Hepatocyte (in vitro differentiated cells): ENCODE measurements around the gene CTLA4.

Source experiments
- EZH2 ChIP-seq: fragments of 200-600 bp; sonication (generic); IDR thresholded peaks from 2 replicates; pipeline ENCODE4 v1.6.1; 2016; ENCODE audit warnings: antibody characterized with exemption, mild to moderate bottlenecking, borderline replicate concordance
- EZH2phosphoT487 ChIP-seq: fragments of 200-600 bp; sonication (generic); IDR thresholded peaks from one replicate; pipeline ENCODE4 v1.6.1; 2018; ENCODE audit warnings: antibody characterized with exemption, mild to moderate bottlenecking, low read depth, moderate library complexity; ENCODE audit not compliant: unreplicated experiment, severe bottlenecking
- TF ChIP-seq, protein P1 (sequence below): fragments of 200-600 bp; sonication (generic); IDR thresholded peaks from 2 replicates; pipeline ENCODE4 v1.5.1; 2016; ENCODE audit warnings: antibody characterized with exemption, mild to moderate bottlenecking; ENCODE audit not compliant: poor library complexity

DNA sequence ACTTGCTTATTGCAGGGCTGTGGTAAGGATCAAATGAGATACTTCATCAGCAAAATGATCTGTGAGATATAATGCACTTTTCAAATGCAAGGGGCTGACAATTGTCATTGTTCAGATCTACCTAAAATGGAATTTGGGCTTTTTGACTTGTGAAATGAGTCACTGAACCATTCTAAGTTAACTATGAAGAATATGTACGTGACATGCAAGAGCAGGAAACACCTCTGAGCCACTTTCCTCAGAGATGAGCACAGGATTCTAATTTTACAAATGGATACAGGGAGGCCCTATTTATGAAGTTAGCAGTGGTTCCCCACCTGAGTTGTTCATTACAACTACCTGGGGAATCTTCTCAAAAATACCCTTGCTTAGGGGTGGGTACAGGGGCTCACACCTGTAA, 26.7 kb downstream of the CTLA4 start:
- TF ChIP-seq, protein P1, sequence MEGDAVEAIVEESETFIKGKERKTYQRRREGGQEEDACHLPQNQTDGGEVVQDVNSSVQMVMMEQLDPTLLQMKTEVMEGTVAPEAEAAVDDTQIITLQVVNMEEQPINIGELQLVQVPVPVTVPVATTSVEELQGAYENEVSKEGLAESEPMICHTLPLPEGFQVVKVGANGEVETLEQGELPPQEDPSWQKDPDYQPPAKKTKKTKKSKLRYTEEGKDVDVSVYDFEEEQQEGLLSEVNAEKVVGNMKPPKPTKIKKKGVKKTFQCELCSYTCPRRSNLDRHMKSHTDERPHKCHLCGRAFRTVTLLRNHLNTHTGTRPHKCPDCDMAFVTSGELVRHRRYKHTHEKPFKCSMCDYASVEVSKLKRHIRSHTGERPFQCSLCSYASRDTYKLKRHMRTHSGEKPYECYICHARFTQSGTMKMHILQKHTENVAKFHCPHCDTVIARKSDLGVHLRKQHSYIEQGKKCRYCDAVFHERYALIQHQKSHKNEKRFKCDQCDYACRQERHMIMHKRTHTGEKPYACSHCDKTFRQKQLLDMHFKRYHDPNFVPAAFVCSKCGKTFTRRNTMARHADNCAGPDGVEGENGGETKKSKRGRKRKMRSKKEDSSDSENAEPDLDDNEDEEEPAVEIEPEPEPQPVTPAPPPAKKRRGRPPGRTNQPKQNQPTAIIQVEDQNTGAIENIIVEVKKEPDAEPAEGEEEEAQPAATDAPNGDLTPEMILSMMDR, result no peak
- no peak for TF ChIP-seq EZH2
- TF ChIP-seq EZH2phosphoT487, result no peak
